Stimulated activated CD8-positive, alpha-beta memory T cell treated with anti-CD3 and anti-CD28 coated beads, Interleukin-2, amount 100 ng/mL, for 1 hour (primary cell): Measurements from ENCODE around the gene TREM1.
"Not testable (repeated sequence)": the region's sequence is repeated elsewhere in the genome, so short reads cannot be mapped to it uniquely, and the experiment has no call there.

Source experiments
- DNase-seq, 2 donors: peaks; one replicate each; pipeline ENCODE4 v3.0.0-alpha.2; 2020; ENCODE audit warnings: low read depth in 2 of 2

The TREM1 gene

GRCh38 chr6:41258196-41258493 lies 28.3 kb downstream of the TREM1 start:
- DNase-seq: no peak

DNA sequence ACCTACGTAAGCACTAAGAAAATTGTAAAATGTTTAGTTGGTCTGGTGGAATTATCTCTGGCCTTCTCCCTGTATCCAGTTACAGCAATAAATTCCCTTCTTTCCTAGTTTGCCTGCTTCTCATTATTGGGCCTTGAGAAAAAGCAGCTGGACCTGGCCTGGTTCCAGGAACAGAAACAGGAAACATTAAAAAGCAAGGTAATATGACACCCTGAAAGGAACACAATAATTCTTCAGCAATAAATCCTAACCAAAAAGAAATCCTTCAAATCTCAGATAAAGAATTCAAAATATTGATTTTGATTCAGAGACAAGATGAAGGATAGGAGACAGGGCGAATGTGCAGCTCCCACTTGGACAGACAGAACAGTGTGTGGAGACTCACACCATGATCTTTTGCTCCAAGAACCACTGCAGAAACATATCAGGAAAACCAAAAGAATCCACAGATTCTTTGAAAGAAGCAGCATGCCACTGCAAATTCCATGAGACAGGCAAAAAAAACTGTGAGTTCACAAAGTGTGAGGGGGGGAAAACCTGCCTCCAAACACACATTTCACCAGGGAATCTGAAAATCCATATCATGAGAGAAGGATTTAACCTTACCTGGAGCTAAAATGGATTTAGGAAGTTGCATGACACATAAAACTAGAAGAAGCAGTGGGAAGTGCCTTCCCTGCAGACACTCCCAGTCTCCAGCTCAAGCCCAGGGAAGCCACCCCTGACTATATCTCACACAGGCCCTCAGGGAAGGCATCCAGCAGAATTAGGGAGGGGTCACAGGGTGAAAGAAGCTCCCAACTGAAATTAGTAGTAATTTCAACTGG lies 28.9 kb downstream of the TREM1 start:
- no peak for DNase-seq

DNA sequence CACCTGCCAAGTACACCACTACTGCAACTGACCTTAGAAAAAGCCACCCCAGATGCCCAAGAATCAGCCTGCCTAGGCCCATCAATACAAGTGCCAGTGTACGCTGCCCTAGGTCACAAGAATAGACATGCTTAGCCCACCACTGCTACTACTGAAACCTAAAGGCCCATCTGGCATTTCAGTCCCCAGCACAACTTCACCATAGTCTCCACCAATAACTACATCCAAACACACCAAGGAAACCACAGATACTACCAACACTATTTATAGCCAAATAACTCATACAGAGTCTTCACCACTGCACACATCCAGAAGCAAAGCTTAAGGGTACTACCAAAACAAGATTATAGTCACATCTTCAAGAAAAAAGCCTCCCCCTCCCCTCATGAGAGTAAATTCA lies 30.1 kb downstream of the TREM1 start:
- DNase-seq: no peak

DNA sequence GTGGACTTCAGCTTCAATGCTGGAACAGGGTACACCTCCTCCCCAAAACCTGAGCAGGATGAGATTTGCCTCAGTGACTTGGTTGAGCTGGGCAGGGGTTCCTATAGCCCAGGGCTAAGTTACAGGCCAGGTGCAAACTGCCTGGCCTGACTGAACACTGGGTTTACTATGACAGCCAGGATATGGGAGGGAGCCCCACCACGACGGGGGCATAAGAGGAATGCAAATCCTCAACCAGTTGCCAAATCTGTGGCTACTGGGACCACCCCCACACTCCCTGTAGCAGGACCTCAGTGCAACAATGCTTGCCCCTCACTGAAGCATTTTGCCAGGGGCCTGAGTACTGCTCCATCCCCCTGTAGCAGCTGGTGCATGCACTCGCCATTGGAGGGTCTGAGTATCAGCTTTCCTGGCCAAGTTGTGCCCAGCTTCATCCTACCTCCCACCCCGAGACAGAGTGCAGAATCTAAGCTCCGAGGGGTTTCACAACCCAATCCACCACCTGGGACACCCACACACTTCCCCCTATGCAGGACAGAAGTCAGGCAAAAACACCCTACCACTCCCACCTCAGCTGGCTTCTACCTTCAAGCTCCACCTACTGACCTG lies 30.7 kb downstream of the TREM1 start:
- DNase-seq: no peak

DNA sequence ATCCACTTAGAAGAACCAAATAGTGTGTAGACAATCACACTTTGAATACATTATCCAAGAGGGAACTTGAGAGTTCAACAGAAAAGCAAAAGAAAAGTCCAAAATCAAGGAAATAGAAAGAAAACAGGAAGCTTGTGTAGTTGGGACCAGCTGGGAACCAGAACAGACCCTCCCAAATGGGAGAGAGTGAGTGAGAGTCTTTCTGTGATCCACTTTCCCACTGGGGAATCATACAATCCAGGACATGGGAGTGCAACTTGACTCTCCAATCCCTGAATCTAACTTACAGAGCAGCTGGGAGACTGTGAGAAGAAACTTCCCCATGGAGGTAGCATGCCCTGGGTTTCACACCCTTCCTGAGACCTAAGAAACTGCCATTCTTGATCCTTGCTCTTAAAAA lies 31.4 kb downstream of the TREM1 start:
- no peak for DNase-seq

GRCh38 chr6:41252401-41253169 lies 33.9 kb downstream of the TREM1 start:
- no peak for DNase-seq

DNA sequence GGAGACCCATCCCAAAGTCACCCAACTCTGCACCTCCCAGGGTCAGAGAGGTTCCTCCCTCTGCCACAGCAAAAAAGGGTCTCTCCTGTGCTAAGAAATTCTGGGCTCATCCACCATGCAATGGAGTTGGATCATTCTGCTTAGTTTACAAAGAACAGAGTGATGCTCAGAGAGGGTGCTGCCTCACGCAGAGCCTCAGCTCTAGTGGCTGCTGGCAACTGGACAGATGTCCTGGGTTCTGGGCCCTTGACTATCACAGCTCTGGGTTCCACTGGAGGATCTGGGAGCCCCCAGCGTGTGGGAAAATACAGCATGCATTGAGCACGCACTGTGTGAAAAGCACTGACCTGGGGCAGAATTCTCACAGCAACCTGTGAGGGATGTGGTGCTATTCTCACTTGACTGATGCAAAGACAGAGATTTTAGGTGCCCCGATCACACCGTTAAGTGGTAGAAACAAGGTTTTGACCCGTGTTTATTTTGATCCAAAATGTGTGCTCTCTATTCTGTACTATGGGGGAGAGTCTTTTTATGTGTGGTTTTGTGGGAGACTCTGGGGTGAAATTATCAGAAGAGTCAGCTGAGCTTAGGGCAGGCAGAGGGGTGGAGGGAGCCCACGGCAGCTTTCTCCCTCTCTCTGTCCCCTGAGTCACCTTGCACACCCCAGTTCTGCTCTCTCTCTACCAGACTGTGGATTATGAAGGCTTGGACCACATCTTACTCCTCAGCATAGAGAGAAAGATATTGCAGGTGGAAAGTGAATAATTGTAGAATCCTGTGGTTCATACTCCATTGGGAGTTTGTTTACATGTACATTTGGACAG lies 38.4 kb downstream of the TREM1 start:
- DNase-seq: no peak

GRCh38 chr6:41247288-41247865 lies 39.1 kb downstream of the TREM1 start:
- DNase-seq: no peak

DNA sequence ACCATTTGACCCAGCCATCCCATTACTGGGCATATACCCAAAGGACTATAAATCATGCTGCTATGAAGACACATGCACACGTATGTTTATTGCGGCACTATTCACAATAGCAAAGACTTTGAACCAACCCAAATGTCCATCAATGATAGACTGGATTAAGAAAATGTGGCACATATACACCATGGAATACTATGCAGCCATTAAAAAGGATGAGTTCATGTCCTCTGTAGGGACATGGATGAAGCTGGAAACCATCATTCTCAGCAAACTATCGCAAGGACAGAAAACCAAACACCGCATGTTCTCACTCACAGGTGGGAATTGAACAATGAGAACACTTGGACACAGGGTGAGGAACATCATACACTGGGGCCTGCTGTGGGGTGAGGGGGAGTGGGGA lies 40.0 kb downstream of the TREM1 start:
- DNase-seq: not testable (repeated sequence)

GRCh38 chr6:41239467-41240159 lies 46.9 kb downstream of the TREM1 start:
- DNase-seq: no peak

GRCh38 chr6:41237128-41237527 lies 49.4 kb downstream of the TREM1 start:
- no peak for DNase-seq

DNA sequence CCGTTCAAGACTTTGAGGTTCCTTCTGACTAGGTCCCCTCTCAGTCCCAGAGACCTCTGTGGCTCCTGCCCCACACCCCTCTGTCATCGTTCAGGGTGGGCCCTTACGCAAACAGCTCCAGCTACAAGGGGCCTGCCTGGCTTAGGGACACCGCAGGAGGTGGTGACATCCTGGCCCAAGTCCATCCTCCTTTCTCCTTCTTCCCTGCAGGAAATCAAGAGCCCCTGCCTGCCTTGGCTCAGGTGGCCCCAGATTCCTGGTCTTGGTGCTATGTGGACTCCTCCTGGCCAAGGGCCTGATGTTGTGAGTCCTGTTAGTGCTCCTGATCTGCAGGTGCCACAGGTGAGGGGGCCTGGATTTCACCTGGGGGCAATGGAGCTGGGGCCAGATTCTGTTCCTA lies 50.2 kb downstream of the TREM1 start:
- DNase-seq: no peak

- no peak for DNase-seq
Measured at GRCh38 chr6:41232667-41233066, 53.8 kb downstream of the TREM1 start.

- no peak for DNase-seq
Measured at GRCh38 chr6:41231246-41231645, 55.2 kb downstream of the TREM1 start.

DNA sequence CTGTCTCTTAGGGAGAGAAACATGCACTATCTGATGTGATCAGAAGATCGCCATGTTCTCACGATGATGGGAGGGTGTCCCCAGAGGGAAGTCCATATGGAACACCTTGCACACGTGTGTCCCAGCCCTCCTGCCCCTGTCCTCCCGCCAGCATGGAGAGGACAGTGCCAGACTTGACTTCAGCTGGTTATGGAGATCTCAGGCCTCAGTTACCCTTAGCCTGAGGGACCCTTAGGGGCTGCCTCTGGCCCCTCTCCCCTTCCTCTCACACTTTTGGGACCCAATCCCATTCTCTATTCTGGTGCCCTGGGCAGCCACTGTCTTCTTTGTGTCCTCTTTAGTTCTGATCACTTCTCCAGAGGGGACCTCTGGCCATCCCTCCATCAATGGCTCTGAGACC lies 56.8 kb downstream of the TREM1 start:
- DNase-seq: no peak

- DNase-seq: no peak
Measured at GRCh38 chr6:41228616-41229015, 57.9 kb downstream of the TREM1 start.

DNA sequence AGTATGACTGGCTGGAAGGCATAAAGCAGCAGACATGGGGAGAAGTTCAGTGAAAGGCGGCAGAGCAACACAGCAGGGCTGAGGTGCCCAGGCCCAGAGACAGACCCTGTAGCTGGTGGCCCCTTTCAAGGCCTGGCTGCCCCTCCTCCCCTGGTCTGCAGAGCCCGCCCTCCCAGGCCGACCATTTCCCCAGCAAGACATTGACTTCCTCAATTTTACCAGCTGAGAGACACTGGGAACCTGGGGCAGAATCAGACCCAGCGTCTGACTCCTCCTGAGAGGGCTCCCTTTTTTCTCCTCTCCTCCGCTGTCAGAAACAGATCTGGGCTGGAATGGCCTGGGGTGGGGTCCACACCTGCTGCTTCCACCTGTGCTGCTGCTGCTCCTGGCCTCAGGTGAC lies 58.4 kb downstream of the TREM1 start, which contains the start of gene TREML4:
TSS of gene TREML4 (plus strand) at position 254 of the 400 bp plus-strand sequence. CDS start at position 333, 79 bp downstream.
- DNase-seq: no peak

DNA sequence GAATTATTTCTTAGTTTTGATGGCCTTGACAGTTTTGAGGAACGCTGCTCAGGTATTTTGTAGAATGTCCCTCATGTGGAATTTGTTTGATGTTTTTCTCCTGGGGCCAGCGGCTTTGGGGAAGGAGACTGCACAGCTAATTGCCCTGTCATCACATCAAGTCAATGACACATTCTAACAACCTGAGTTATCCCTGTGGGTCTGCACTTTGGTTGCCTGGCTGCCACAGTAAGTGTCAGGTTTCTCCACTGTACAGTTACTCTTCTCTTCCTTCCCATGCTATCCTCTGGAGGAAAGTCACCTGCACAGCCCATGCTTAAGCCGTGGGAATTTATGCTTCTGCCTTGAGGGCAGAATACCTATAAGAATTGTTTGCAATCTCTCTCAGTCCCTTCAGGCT lies 59.7 kb downstream of the TREM1 start:
- DNase-seq: no peak

- no peak for DNase-seq
Measured at GRCh38 chr6:41224800-41225199, 61.7 kb downstream of the TREM1 start.
